HG03565 (cell line): Measurements from ENCODE around the gene EBF3.

Experiments used
- ATAC-seq: cut with Tn5 transposase; IDR thresholded peaks from one replicate; pipeline ENCODE4 v1.9.1; 2021; ENCODE audit warnings: mild to moderate bottlenecking, moderate library complexity; ENCODE audit not compliant: unreplicated experiment

EBF3 gene

DNA sequence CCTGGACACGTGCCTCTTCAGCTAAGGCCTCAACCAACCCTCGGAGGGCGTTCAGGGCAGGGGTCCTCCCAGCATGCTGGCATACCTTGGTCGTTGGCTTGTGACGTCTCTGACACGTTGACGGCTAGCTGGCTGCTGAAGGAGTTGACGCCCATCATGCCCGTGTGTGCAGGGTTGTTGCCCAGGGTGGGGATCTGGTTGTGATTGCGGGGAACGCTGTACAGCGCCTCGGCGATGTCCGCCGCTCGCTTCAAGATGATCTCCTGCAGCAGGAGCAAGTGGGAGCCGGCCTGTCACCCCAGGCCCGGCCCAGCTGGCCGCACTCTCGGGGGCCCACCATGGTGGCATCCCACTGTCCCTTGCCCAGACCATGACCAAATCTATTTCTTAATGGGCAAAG lies 122.0 kb downstream of the EBF3 start:
- ATAC-seq = no peak

DNA sequence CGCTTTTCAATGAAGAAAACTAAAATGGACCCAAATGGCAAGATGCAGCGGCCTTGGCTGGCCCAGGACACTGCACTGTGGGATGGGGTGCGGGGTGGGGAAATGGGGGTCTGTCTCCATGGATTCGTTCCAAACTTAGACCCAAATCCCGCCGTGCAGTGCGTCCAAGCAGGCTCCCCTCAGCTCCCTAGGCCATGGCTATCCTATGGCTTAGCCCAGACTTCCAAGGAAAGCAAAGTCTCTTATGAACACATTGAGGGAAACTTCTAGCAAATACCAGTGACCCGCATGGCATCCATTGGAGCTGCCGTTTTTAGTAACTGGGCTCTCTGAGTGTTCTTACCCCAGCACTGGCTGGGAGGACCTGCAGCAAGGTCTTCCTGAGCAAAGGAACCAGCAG lies 122.5 kb downstream of the EBF3 start:
- no peak for ATAC-seq

- no peak for ATAC-seq
Observed at GRCh38 chr10:129841071-129841470, 123.0 kb downstream of the EBF3 start.

- ATAC-seq = no peak
Observed at GRCh38 chr10:129840196-129840590, 123.9 kb downstream of the EBF3 start.

DNA sequence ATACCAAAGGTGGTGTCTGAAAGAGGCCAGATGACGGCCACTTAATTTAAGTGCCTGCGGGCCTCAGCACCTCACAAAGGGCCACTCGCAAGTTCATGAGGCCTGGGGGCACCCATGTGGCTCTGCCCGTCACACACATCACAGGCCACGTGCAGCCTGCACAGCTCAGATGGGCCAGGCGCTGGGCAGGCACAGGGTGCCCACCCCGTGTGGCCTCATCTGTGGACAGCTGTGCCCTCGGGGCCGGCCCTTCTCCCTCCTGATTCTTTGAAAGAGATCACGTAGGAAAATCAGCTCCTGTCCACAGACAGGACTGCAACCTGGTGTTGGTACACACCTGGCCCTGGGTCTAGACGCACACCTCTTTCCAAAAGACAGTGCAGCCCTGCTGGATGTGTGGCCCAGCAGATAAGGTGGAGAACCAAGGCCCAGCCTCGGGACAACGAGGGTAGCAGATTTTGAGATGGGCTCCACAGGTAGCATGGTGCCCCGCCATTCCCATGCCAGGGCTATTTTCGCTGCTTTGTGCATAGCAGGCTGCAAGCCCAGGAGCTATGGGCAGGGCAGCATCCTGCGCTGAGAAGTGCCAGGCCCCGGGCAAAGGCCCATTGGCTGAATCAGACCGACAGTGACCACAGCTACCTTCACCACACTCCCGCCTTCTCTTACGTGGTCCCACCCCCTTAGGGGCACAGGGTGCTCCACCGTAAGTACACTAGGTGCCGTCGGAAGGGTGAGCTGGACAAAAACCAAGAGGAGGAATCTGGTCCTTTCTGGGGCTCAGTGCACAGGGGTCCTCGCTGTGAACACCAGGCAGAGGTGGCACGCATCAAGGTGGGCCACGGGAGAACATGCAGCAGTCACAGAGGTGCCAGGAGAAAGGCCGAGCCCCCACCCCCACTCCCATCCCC lies 124.5 kb downstream of the EBF3 start:
- ATAC-seq = no peak

- ATAC-seq = no peak
Observed at GRCh38 chr10:129838794-129839193, 125.3 kb downstream of the EBF3 start.

GRCh38 chr10:129837909-129838582 lies 126.0 kb downstream of the EBF3 start:
- no peak for ATAC-seq

DNA sequence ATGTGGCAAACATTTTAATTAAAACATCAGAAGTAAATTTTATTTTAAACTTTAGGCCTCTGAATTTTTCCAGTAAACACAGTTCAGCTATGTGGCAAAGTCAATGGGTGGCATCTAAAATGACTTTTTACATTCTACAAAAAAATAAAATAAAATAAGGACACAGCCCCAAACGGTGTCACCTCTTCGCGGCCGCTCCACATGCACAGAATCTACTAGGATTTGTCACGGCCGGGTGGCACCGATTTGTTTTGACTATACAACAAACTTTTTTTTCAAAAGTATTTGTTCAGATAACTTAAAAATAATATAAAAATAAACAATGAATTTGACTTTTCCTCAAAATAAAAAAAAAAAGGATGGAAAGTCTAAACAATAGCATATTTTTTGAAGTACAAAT lies 127.8 kb downstream of the EBF3 start:
- no peak for ATAC-seq

DNA sequence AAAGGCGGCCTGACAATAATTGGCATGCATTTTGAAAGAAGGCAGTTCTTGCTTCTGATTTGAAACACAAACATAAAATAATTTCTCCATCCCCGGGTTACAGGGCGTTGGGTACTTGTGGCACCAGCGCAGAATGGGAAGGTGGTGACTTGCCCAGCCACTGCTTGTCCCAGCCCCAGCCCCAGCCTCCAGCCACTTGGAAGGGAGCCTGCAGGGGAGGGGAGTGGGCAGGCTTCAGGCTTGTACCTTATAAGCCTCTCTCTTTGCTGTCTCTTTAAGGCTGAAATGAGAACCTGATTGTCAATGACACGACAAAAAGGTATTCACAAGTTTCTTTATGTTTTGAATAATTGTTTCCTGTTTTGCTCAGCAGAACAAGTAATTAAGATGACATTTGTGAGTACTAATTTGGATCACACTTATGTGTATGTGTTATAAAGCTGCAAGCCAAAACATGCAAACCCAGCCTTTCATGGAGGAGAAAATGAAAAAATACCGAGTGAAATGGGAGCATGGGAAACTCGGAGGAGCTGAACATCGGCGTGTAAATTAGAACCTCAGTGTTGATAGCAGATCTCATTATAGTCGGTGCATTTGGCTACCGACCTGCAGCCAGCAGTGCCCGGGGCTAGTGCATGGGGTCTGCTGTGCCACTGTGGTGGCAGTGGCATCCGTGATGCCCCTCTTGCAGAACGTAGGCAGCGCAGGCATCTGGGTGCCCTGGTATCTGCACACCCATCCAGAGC lies 129.9 kb downstream of the EBF3 start:
- ATAC-seq = no peak

DNA sequence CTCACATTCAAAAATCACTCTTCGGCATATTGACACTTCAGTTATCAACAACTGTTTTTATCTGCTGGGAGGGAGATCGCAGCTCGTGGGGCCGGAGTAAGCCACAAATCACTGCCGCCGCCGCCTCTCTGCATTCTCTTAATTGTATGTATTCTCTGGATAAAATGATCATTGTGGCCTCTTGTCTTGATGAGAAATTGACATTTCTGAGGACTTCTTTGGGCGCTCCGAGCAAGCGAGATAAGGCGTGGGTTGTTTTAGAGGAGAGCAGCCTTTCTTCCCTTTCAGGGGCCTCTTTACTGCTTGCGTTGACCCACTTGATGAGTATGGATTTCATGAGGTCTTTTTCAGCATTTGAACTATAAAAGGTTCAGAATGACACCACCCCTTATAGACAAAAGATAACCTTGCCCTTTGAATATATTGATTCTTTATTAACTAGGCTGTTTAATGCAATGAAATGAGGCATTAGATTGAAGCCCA lies 130.6 kb downstream of the EBF3 start:
- ATAC-seq = no peak

DNA sequence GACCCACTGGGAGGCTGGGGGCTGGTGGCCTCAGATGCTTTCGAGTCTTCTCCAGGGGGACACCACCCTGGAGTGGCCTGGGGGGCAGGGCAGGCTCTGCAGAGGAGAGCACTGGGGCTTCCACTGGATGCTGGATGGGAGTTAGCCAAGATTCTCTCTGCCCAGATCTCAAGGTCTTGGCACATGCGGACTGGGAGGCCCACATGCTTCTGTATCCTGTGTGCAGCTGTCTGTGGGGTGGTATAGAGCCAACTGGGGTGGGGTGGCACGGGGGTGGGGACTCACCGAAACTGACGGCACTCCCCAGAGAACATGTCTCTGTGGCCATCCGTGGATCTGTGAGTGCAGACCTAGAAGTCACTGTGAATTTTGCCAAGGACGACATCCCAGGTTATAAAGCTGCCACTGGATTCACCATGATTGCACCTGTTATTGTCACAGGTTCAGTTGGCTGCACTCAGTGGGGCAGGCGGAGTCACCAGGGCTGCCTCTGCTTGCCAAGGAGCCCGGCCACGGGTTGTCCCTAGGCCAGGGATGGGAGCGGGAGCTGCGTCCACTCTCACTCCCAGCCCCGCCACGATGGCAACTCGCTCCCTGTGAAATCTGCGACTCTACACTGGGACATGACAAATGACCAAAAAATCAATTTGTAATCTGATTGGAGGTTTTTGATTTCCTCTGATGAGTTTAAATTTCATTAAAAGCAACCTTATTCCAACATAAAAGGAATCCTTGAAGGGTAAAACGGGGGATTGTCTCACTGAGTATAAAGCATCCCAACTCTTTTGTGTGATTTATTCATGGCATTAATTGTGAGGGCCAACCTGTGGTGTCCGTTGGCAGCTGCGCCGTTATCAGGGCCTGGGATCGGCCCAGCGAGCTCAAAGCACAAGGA lies 131.3 kb downstream of the EBF3 start:
- no peak for ATAC-seq

DNA sequence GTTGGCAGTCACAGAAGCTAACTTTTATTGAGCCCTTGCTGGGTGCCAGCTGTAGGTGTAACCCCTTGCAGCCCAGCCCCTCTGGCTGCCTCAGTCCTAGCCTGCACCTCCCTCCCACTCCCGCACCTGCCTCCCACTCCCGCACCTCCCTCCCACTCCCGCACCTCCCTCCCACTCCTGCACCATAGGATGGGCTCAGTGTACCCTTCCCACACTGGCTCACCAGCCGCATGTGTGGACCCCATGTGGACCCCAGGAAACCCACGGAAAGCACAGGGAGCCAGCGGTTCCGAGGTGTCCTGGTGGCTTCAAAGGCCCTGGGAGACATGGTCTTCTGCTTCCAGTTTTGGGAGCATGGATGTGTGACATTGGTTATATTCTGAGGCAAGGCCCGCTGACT lies 132.9 kb downstream of the EBF3 start:
- ATAC-seq = no peak

DNA sequence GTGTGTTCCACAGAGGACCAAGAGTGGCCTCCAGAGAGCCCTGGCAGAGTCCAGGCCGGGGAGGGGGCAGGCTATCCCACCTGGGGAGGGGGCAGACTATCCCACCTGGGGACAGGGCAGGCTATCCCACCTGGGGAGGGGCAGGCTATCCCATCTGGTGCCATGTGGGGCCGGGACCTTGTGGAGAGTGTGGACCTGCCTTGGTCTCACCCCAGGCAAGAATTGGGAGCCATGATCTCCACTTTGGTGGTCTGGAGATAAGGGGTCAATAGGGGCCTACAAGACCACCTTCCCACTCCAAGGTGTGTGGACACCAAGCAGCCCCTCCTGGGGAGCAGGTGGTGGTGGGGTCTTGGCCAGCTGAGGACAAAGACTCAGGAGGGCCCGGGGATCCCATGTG lies 138.2 kb downstream of the EBF3 start:
- ATAC-seq = no peak

DNA sequence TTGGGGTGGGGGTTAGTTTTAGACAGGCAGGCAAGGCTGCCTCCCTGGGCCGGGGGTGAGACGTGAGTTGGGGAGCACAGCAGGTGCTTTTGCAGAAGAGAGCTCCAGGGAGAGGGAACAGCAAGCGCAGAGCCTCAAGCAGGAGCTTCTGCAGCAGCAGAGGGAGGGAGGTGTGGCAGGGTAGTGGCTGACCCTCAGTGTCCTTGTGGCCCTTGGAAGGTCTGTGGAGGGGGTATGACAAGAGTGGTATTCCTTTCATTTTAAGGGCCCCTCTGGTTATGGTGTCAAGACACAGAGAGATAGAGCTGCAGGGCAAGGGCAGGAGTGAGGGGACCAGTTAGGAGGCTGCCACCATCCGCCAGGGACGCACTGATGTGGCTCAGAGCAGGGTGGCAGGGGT lies 138.9 kb downstream of the EBF3 start:
- no peak for ATAC-seq

DNA sequence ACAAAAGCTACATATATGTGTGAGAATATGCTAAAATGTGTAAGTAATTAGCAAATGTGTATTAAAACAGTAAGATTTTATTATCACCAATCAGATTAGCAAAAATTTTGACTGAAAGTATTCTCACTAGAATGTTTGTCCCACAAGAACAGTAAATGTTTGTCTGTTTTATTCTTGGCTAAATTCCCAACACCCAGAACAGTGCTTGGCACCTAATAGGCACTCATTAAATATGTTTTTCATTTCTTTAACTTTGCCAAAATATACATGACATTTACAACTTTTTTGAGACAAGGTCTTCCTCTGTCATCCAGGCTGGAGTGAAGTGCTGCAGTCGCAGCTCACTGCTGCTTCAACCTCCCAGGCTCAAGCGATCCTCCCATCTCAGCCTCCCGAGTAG lies 143.6 kb downstream of the EBF3 start:
- ATAC-seq = no peak

DNA sequence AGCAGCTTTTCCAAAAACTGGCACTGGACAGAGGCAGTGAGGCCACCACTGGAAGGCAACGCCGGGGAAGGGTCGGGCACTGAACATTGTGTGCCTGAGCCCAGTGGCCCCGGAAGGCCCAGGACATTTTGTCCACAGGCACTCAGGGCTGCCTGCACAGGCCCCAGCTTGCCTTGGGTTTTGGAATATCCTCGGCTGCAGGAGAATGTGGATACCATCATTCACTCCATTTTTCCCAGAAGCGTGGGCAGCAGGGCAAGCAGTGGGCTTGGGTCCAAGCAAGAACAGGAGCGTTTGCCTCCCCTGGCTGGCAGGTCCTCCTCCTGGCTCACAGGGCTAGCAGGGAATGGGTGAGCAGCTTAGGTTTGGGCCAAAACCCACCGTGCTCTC lies 147.4 kb downstream of the EBF3 start:
- no peak for ATAC-seq

GRCh38 chr10:129815898-129816655 lies 148.0 kb downstream of the EBF3 start:
- ATAC-seq = no peak

DNA sequence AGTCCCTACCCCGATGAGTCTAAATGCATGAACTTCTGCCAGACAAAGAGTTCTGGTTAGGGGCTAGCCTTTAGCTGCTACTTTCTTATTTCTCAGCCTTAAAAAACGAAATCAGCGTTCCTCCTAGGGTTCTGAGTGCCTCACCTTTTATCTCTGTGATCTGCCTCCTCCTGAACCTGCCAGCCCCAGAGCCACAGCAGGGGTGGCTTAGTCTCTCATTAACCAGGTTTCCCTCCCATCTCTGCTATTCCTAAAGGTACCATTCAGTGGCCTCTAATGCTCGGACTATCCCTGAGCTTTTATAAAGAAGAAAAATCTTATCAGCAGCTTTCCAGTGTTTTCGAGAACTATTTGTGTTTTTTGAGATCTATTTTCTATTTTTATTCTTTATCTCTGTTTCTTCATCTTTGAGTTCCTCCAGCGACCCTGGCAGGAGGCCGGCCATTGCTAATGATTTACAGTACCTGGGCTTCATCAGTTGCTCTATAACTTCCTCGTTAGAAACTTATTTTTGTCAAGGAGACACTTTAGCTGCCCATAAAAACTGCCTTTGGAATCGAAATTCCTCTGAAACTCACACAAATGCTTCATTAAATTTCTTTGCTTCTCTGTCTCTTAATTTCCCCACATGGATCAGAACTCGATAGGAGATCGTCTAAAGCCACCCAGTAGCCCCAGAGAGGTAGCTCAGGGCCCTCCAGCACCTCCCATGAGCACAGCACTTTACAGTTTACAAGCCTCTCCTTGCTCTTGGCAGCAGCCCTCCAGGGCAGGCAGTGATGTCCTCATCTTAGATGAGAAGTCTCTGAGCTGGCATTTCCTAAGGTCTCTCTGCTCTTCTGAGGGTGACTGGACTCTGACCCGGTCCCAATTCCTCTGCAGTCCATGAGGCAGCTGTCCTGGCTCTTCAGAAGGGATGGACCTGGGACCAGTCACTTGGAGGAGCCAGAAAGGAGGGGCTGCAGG lies 149.1 kb downstream of the EBF3 start:
- no peak for ATAC-seq

DNA sequence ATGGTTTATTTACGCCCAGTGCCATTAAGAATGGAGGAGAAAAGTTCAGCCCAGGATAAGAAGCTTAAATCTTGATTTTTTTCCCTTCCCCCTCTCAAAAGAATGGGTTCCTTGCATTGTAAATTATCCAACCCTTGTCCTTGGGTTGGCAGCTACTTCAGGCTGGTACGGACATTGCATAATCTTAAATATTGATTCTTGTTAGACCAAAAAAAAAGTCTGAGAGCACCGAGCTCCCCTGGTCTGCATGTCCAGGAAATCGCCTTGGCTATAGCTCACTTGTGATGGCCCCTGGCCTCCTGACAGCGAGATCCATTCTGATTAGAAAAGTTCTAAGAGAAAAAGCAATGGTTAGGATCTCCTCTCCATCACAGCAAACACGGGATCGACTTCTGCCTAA lies 151.7 kb downstream of the EBF3 start:
- no peak for ATAC-seq
